Esophagus mucosa (tissue), 1 donor: ENCODE results near the gene BTBD9. TPM values are rescaled to one million over a fixed set of nuclear protein-coding genes. Genes with fewer than 3 reads are reported as not detected.

Experiments used
- ATAC-seq: fragments of 200-7000 bp; cut with Tn5 transposase; one replicate; pipeline ENCODE4 v1.9.1; 2020
- total RNA-seq: library from RNA; stranded (reverse); gene quantifications from one replicate; pipeline ENCODE4 v1.2.4, GENCODE V29; 2023
- donor health status: DM: yes; HTN: yes; CAD: no.

The BTBD9 gene
- total RNA-seq, 1 donor from 2014 or later, result 13.4 TPM

GRCh38 chr6:38174806-38175495 is 464.8 kb downstream of the BTBD9 start:
- no peak for ATAC-seq

- no peak for ATAC-seq
Measured at GRCh38 chr6:38174315-38174714, 465.4 kb downstream of the BTBD9 start.

GRCh38 chr6:38173909-38174308 is 465.8 kb downstream of the BTBD9 start:
- no peak for ATAC-seq

- no peak for ATAC-seq
Measured at GRCh38 chr6:38172739-38173410, 466.9 kb downstream of the BTBD9 start.

- no peak for ATAC-seq
Measured at GRCh38 chr6:38171997-38172738, 467.6 kb downstream of the BTBD9 start.

GRCh38 chr6:38170666-38171355 is 468.9 kb downstream of the BTBD9 start:
- no peak for ATAC-seq

- ATAC-seq, result no peak
Measured at GRCh38 chr6:38169977-38170526, 469.7 kb downstream of the BTBD9 start.

GRCh38 chr6:38169221-38169976 is 470.3 kb downstream of the BTBD9 start:
- no peak for ATAC-seq

GRCh38 chr6:38168699-38169098 is 471.0 kb downstream of the BTBD9 start:
- ATAC-seq, result no peak

GRCh38 chr6:38168126-38168525 is 471.6 kb downstream of the BTBD9 start:
- ATAC-seq, result no peak

GRCh38 chr6:38167598-38167997 is 472.1 kb downstream of the BTBD9 start:
- ATAC-seq, result no peak

- no peak for ATAC-seq
Measured at GRCh38 chr6:38166411-38167240, 473.1 kb downstream of the BTBD9 start.

- ATAC-seq, result no peak
Measured at GRCh38 chr6:38164671-38165108, 475.0 kb downstream of the BTBD9 start.

GRCh38 chr6:38164131-38164481 is 475.6 kb downstream of the BTBD9 start:
- no peak for ATAC-seq

- no peak for ATAC-seq
Measured at GRCh38 chr6:38163186-38164130, 476.3 kb downstream of the BTBD9 start.

- ATAC-seq, result no peak
Measured at GRCh38 chr6:38162493-38163185, 477.1 kb downstream of the BTBD9 start.

- ATAC-seq, result no peak
Measured at GRCh38 chr6:38161754-38162492, 477.8 kb downstream of the BTBD9 start.

- no peak for ATAC-seq
Measured at GRCh38 chr6:38161331-38161730, 478.4 kb downstream of the BTBD9 start.
